Skeletal muscle satellite cell (primary cell): ENCODE data around the gene TNFSF8.

Source experiments
- H3K27me3 ChIP-seq: 2 replicates; pipeline ENCODE4 v1.7.0; 2013; ENCODE audit warnings: low read length; ENCODE audit not compliant: control insufficient read depth, insufficient read depth
- H3K36me3 ChIP-seq: 2 replicates; pipeline ENCODE4 v1.7.0; 2013; ENCODE audit warnings: mild to moderate bottlenecking, control low read depth, low read length; ENCODE audit not compliant: insufficient read depth
- H3K4me1 ChIP-seq: 2 replicates; pipeline ENCODE4 v1.7.0; 2013; ENCODE audit warnings: low read length; ENCODE audit not compliant: control insufficient read depth, insufficient read depth
- H3K4me2 ChIP-seq: 2 replicates; pipeline ENCODE4 v1.7.0; 2013; ENCODE audit warnings: mild to moderate bottlenecking, low read length
- H3K4me3 ChIP-seq: 2 replicates; pipeline ENCODE4 v1.7.0; 2013; ENCODE audit warnings: low read length
- H3K9ac ChIP-seq: 2 replicates; pipeline ENCODE4 v1.7.0; 2013; ENCODE audit warnings: mild to moderate bottlenecking, low read depth, low read length, moderate library complexity
- H3K9me3 ChIP-seq: replicated peaks from 2 replicates; pipeline ENCODE4 v1.7.0; 2013; ENCODE audit warnings: mild to moderate bottlenecking, control low read depth, low read length

Gene TNFSF8

GRCh38 chr9:114893221-114894010 lies 37.0 kb downstream of the TNFSF8 start:
- Histone ChIP-seq H3K4me3 (no peak overlapping the region), H3K27me3 (no peaks in the 10 kb centered on the region), H3K4me1 (peaks cover 44% of the 10 kb centered on the region), H3K4me2 (no peak overlapping the region), H3K36me3 (no peaks in the 10 kb centered on the region), H3K9me3 (no peaks in the 10 kb centered on the region), H3K9ac (no peak overlapping the region)

- Histone ChIP-seq H3K4me2 (no peak overlapping the region), H3K27me3 (no peaks in the 10 kb centered on the region), H3K9ac (no peak overlapping the region)
Observed at GRCh38 chr9:114889802-114890224, 40.6 kb downstream of the TNFSF8 start.

GRCh38 chr9:114888607-114889006 lies 41.8 kb downstream of the TNFSF8 start:
- Histone ChIP-seq H3K36me3 (no peaks in the 10 kb centered on the region), H3K4me3 (no peak overlapping the region), H3K27me3 (no peaks in the 10 kb centered on the region), H3K9me3 (no peaks in the 10 kb centered on the region), H3K9ac (no peak overlapping the region), H3K4me2 (no peak overlapping the region), H3K4me1 (peaks cover 5% of the 10 kb centered on the region)

More at GRCh38 chr9:114889802-114890224, 40.6 kb downstream of the TNFSF8 start:
- Histone ChIP-seq H3K4me3 (no peak overlapping the region), H3K4me1 (peaks cover 17% of the 10 kb centered on the region), H3K9me3 (no peaks in the 10 kb centered on the region), H3K36me3 (no peaks in the 10 kb centered on the region)

- no peaks in the 10 kb centered on the region for H3K27me3 ChIP-seq
- H3K4me2 ChIP-seq, result no peak overlapping the region
- H3K36me3 ChIP-seq, result no peaks in the 10 kb centered on the region
- no peak overlapping the region for H3K4me3 ChIP-seq
- H3K9me3 ChIP-seq, result no peaks in the 10 kb centered on the region
- H3K4me1 ChIP-seq, result no peaks in the 10 kb centered on the region
- H3K9ac ChIP-seq, result no peak overlapping the region
Observed at GRCh38 chr9:114887963-114888362, 42.4 kb downstream of the TNFSF8 start.

GRCh38 chr9:114884787-114885452 lies 45.5 kb downstream of the TNFSF8 start:
- no peaks in the 10 kb centered on the region for H3K4me1 ChIP-seq
- H3K4me2 ChIP-seq, result no peak overlapping the region
- H3K9ac ChIP-seq, result no peak overlapping the region
- no peak overlapping the region for H3K4me3 ChIP-seq
- H3K9me3 ChIP-seq, result no peaks in the 10 kb centered on the region
- H3K36me3 ChIP-seq, result no peaks in the 10 kb centered on the region
- H3K27me3 ChIP-seq, result no peaks in the 10 kb centered on the region

GRCh38 chr9:114883709-114884108 lies 46.7 kb downstream of the TNFSF8 start:
- Histone ChIP-seq H3K36me3 (no peaks in the 10 kb centered on the region), H3K4me3 (no peak overlapping the region), H3K4me2 (no peak overlapping the region), H3K9me3 (no peaks in the 10 kb centered on the region), H3K4me1 (no peaks in the 10 kb centered on the region), H3K27me3 (no peaks in the 10 kb centered on the region), H3K9ac (no peak overlapping the region)

- Histone ChIP-seq H3K9ac (no peak overlapping the region), H3K4me3 (no peak overlapping the region), H3K4me1 (no peaks in the 10 kb centered on the region), H3K4me2 (no peak overlapping the region), H3K9me3 (no peaks in the 10 kb centered on the region), H3K27me3 (no peaks in the 10 kb centered on the region), H3K36me3 (no peaks in the 10 kb centered on the region)
Observed at GRCh38 chr9:114880291-114880745, 50.1 kb downstream of the TNFSF8 start.

GRCh38 chr9:114878879-114879564 lies 51.4 kb downstream of the TNFSF8 start:
- Histone ChIP-seq H3K4me1 (no peaks in the 10 kb centered on the region), H3K4me2 (no peak overlapping the region), H3K27me3 (no peaks in the 10 kb centered on the region), H3K4me3 (no peak overlapping the region), H3K9me3 (no peaks in the 10 kb centered on the region), H3K36me3 (no peaks in the 10 kb centered on the region), H3K9ac (no peak overlapping the region)

- H3K4me1 ChIP-seq, result peaks cover 9% of the 10 kb centered on the region
- no peaks in the 10 kb centered on the region for H3K36me3 ChIP-seq
Observed at GRCh38 chr9:114869845-114870244, 60.5 kb downstream of the TNFSF8 start.

GRCh38 chr9:114869378-114869777 lies 61.0 kb downstream of the TNFSF8 start:
- no peak overlapping the region for H3K4me3 ChIP-seq
- no peak overlapping the region for H3K9ac ChIP-seq
- peaks cover 14% of the 10 kb centered on the region for H3K4me1 ChIP-seq
- H3K9me3 ChIP-seq, result no peaks in the 10 kb centered on the region
- H3K27me3 ChIP-seq, result no peaks in the 10 kb centered on the region
- H3K36me3 ChIP-seq, result no peaks in the 10 kb centered on the region
- no peak overlapping the region for H3K4me2 ChIP-seq

More at GRCh38 chr9:114869845-114870244, 60.5 kb downstream of the TNFSF8 start:
- Histone ChIP-seq H3K9me3 (no peaks in the 10 kb centered on the region), H3K27me3 (no peaks in the 10 kb centered on the region), H3K4me3 (no peak overlapping the region), H3K4me2 (no peak overlapping the region), H3K9ac (no peak overlapping the region)

GRCh38 chr9:114867327-114867726 lies 63.1 kb downstream of the TNFSF8 start:
- no peak overlapping the region for H3K4me2 ChIP-seq
- H3K36me3 ChIP-seq, result no peaks in the 10 kb centered on the region
- no peaks in the 10 kb centered on the region for H3K9me3 ChIP-seq
- peaks cover 18% of the 10 kb centered on the region for H3K4me1 ChIP-seq
- no peak overlapping the region for H3K4me3 ChIP-seq
- no peaks in the 10 kb centered on the region for H3K27me3 ChIP-seq
- no peak overlapping the region for H3K9ac ChIP-seq
